K562 (cell line): ENCODE results near the gene KLRD1. TPM values are rescaled to one million over a fixed set of nuclear protein-coding genes. Genes with fewer than 3 reads are reported as not detected.
"Not testable (repeated sequence)": the region's sequence is repeated elsewhere in the genome, so short reads cannot be mapped to it uniquely, and the experiment has no call there.

Source experiments
- ATAC-seq: fragments of 200-7000 bp; cut with Tn5 transposase; 3 replicates; pipeline ENCODE4 v1.9.1; 2020; ENCODE audit warnings: moderate library complexity
- BruUV-seq: library from RNA; stranded (reverse); fragments of 400-500 nt; replicated peaks from 2 replicates; lab custom pipeline; 2021; lab: Mats Ljungman, UMichigan
- CTCF ChIA-PET: fragments of 300-600 bp; formaldehyde crosslinking; extraction: SDS; loops from one replicate; lab custom pipeline; 2021; ENCODE audit warnings: low intra/inter-chr PET ratio; lab: Yijun Ruan, JAX
- POLR2A ChIA-PET: fragments of 300-600, 350-650 bp; sonication (Branson Sonifier 250); formaldehyde crosslinking; extraction: SDS; loops from one replicate; lab custom pipeline; 2021; ENCODE audit warnings: antibody characterized with exemption, inconsistent platforms; lab: Yijun Ruan, JAX
- DNase-seq, 4 experiments: peaks; one replicate each; pipeline versions ENCODE4 v3.0.0 to v3.0.0-alpha.2; 2011 to 2018; ENCODE audit warnings: low spot score in 3 of 4, mixed read lengths in 3 of 4; ENCODE audit errors: extremely low read depth in 1 of 4
- FAIRE-seq: peaks from 2 replicates; lab custom pipeline; 2011; peaks lifted over from hg19 to GRCh38; lab: Jason Lieb, UNC
- H2AFZ ChIP-seq: 2 replicates; pipeline ENCODE4 v1.6.0; 2011; ENCODE audit warnings: low read depth, low read length, control low read depth, inconsistent platforms
- H3K27ac ChIP-seq: fragments of 200-600 bp; 3 replicates; pipeline ENCODE4 v1.8.0; 2011; ENCODE audit warnings: low read depth, mild to moderate bottlenecking, control low read depth, inconsistent platforms, low read length, moderate library complexity, mixed read lengths; ENCODE audit errors: extremely low read depth
- H3K27me3 ChIP-seq, 2 experiments: fragments of 300-600 bp in 1 of 2; 2 replicates in 1 of 2; 3 replicates in 1 of 2; pipeline versions ENCODE4 v1.6.0 to v1.8.0; 2011; ENCODE audit warnings: inconsistent platforms in 2 of 2, low read length in 2 of 2, mild to moderate bottlenecking in 1 of 2, mixed read lengths in 1 of 2, moderate library complexity in 1 of 2; ENCODE audit not compliant: control insufficient read depth in 2 of 2, insufficient read depth in 2 of 2
- H3K36me3 ChIP-seq: fragments of 300-600 bp; 3 replicates; pipeline ENCODE4 v1.8.0; 2011; ENCODE audit warnings: mild to moderate bottlenecking, low read length, inconsistent platforms; ENCODE audit not compliant: control insufficient read depth, insufficient read depth
- H3K4me1 ChIP-seq, 2 experiments: fragments of 200-600 bp in 1 of 2; replicated peaks in 1 of 2; 2 replicates in 1 of 2; 3 replicates in 1 of 2; pipeline versions ENCODE4 v1.5.1 to v1.8.0; 2011; ENCODE audit warnings: inconsistent platforms in 2 of 2, low read length in 2 of 2, mild to moderate bottlenecking in 1 of 2, mixed read lengths in 1 of 2, moderate library complexity in 1 of 2; ENCODE audit not compliant: control insufficient read depth in 2 of 2, insufficient read depth in 2 of 2
- H3K4me2 ChIP-seq: 2 replicates; pipeline ENCODE4 v1.6.1; 2011; ENCODE audit warnings: low read length, control low read depth, inconsistent platforms, mixed read lengths; ENCODE audit not compliant: insufficient read depth
- H3K4me3 ChIP-seq: fragments of 200-600 bp; sonication (generic), shearing (Covaris generic); 2 replicates; pipeline ENCODE4 v1.5.1; 2016; ENCODE audit warnings: control low read depth, inconsistent platforms
- H3K79me2 ChIP-seq: fragments of 200-600 bp; 3 replicates; pipeline ENCODE4 v1.8.0; 2011; ENCODE audit warnings: low read length, inconsistent platforms; ENCODE audit not compliant: control insufficient read depth, insufficient read depth
- H3K9ac ChIP-seq, 2 experiments: 2 replicates each; pipeline versions ENCODE4 v1.6.0 to v1.6.1; 2011; ENCODE audit warnings: low read depth in 2 of 2, low read length in 2 of 2, control low read depth in 1 of 2, inconsistent platforms in 1 of 2, mild to moderate bottlenecking in 1 of 2, mixed read lengths in 1 of 2; ENCODE audit not compliant: insufficient read depth in 1 of 2
- H3K9me1 ChIP-seq: one replicate; pipeline ENCODE4 v1.6.0; 2011; ENCODE audit warnings: inconsistent platforms, mild to moderate bottlenecking, low read length, moderate library complexity; ENCODE audit not compliant: control insufficient read depth, insufficient read depth
- H3K9me3 ChIP-seq: replicated peaks from 2 replicates; pipeline ENCODE4 v1.5.1; 2011; ENCODE audit warnings: low read depth, low read length, inconsistent platforms; ENCODE audit not compliant: control insufficient read depth, insufficient read depth
- H4K20me1 ChIP-seq: replicated peaks from 2 replicates; pipeline ENCODE4 v1.6.1; 2011; ENCODE audit warnings: low read length, inconsistent platforms, mixed read lengths; ENCODE audit not compliant: control insufficient read depth, insufficient read depth
- RBFOX2 ChIP-seq: fragments of 200-400 bp; formaldehyde crosslinking; IDR thresholded peaks from 2 replicates; pipeline ENCODE4 v1.6.1; 2017; ENCODE audit warnings: low read depth, mild to moderate bottlenecking, low read length, moderate library complexity
- SAP30 ChIP-seq: fragments of 200-600 bp; sonication (generic); IDR thresholded peaks from 2 replicates; pipeline ENCODE4 v1.6.1; 2012; ENCODE audit warnings: borderline replicate concordance, low read depth, mild to moderate bottlenecking, moderate library complexity, low read length, control low read depth, inconsistent platforms; ENCODE audit not compliant: insufficient read depth, poor library complexity, severe bottlenecking
- WGBS: fragments of 100-300 bp; shearing (Covaris generic); methylation state at CpG from one replicate; pipeline ENCODE4 v1.1.6; 2016; ENCODE audit warnings: low coverage, mixed read lengths; ENCODE audit not compliant: insufficient coverage; ENCODE audit errors: missing lambda C conversion rate; 5-methylcytosine and 5-hydroxymethylcytosine counted together
- in situ Hi-C: fragments of 300-500 bp; cut with MboI; formaldehyde crosslinking; loops from 4 replicates; pipeline ENCODE4 v1.15.0; 2018; ENCODE audit warnings: inconsistent platforms, mixed read lengths
- intact Hi-C: fragments of 100-400 bp; cut with micrococcal nuclease; formaldehyde crosslinking; loops from 2 replicates; pipeline ENCODE4 v1.14.2; 2022
- polyA plus RNA-seq, 8 experiments: library from polyadenylated mRNA; depleted of rRNA in 4 of 8; stranded (reverse) in 5 of 8; unstranded in 3 of 8; fragments of >200 nt; fragmentation: Nextera tagmentation in 2 of 8; fragmentation: Illumina TruSeq in 1 of 8; extraction: Ambion mirVana in 2 of 8; extraction: Trizol in 1 of 8; gene quantifications; 2 replicates each; pipeline versions ENCODE4 v1.2.1 to v1.2.3, GENCODE V29; 2011 to 2014; ENCODE audit warnings: inconsistent platforms in 1 of 8, missing spikeins in 1 of 8
- total RNA-seq, 7 experiments: library from RNA; depleted of rRNA in 6 of 7; stranded (reverse); fragments of >200 nt in 6 of 7; fragmentation: Illumina TruSeq in 2 of 7; extraction: Trizol in 2 of 7; gene quantifications; 2 replicates each; pipeline versions ENCODE4 v1.2.1 to v1.2.3, GENCODE V29; 2011 to 2021; ENCODE audit warnings: low replicate concordance in 1 of 7

Gene KLRD1
- total and polyA plus RNA-seq, 9 of the 15 experiments (the other 6 are each of a cell fraction or from before 2014, with no cell fraction given): not detected

- POLR2A ChIA-PET: not testable (repeated sequence)
Observed at GRCh38 chr12:10340946-10341345, 33.3 kb downstream of the KLRD1 start.

GRCh38 chr12:10341892-10342509 lies 34.3 kb downstream of the KLRD1 start:
- H3K4me2 ChIP-seq: no peak overlapping the region
- intact Hi-C loops: no loop called here
- DNase-seq (no peak), FAIRE-seq (no peak), ATAC-seq (no peak)
- POLR2A ChIA-PET: no interaction called here
- TF ChIP-seq SAP30 (no peak), RBFOX2 (no peak)
- H3K9me3 ChIP-seq: no peaks in the 10 kb centered on the region
- H3K27ac ChIP-seq: no peak overlapping the region
- H3K4me1 ChIP-seq: no peaks in the 10 kb centered on the region
- H3K79me2 ChIP-seq: no peaks in the 10 kb centered on the region
- no peaks in the 10 kb centered on the region for H3K9me1 ChIP-seq
- no peaks in the 10 kb centered on the region for H3K36me3 ChIP-seq
- H3K4me3 ChIP-seq: no peak overlapping the region
- 100% methylated on average over 1 of the region's 1 CpG for WGBS
- in situ Hi-C loops: no loop called here
- BruUV-seq: no TSS peak
- H2AFZ ChIP-seq: no peak overlapping the region
- H3K27me3 ChIP-seq: no peaks in the 10 kb centered on the region
- no peaks in the 10 kb centered on the region for H4K20me1 ChIP-seq
- no peak overlapping the region for H3K9ac ChIP-seq
- CTCF ChIA-PET: interaction anchor here (0.7 kb wide), 2 partner anchors 33 to 1144 kb away, joined by 3 to 4 read pairs; no protein-coding TSS in a partner anchor

More at GRCh38 chr12:10340946-10341345, 33.3 kb downstream of the KLRD1 start:
- H3K9ac ChIP-seq, intact Hi-C loops, DNase-seq, in situ Hi-C loops, H3K4me1 ChIP-seq, H3K27me3 ChIP-seq, ATAC-seq, H3K36me3 ChIP-seq, CTCF ChIA-PET, H4K20me1 ChIP-seq, H3K4me3 ChIP-seq, H2AFZ ChIP-seq, H3K27ac ChIP-seq, H3K4me2 ChIP-seq, H3K79me2 ChIP-seq, FAIRE-seq, H3K9me3 ChIP-seq, BruUV-seq, H3K9me1 ChIP-seq: not testable (repeated sequence)
- WGBS: 29% methylated on average over 2 of the region's 2 CpGs
